Effector memory CD4-positive, alpha-beta T cell (primary cell): ENCODE results near the gene ARHGAP5.
"Not testable (repeated sequence)": the region's sequence is repeated elsewhere in the genome, so short reads cannot be mapped to it uniquely, and the experiment has no call there.

ENCODE experiments used
- DNase-seq, 3 donors: peaks; one replicate each; pipeline ENCODE4 v3.0.0-alpha.2; 2020
- H3K27ac ChIP-seq: 2 replicates; pipeline ENCODE4 v1.7.0; 2013; ENCODE audit warnings: mild to moderate bottlenecking, low read length, moderate library complexity; ENCODE audit not compliant: insufficient read depth, poor library complexity, severe bottlenecking
- H3K27me3 ChIP-seq: replicated peaks from 2 replicates; pipeline ENCODE4 v1.7.0; 2013; ENCODE audit warnings: mild to moderate bottlenecking, low read length; ENCODE audit not compliant: insufficient read depth, control insufficient read depth, poor library complexity, severe bottlenecking
- H3K36me3 ChIP-seq: 2 replicates; pipeline ENCODE4 v1.7.0; 2013; ENCODE audit warnings: mild to moderate bottlenecking, low read length, moderate library complexity; ENCODE audit not compliant: control insufficient read depth, insufficient read depth
- H3K4me1 ChIP-seq: 2 replicates; pipeline ENCODE4 v1.7.0; 2013; ENCODE audit warnings: low read length, mild to moderate bottlenecking; ENCODE audit not compliant: control insufficient read depth, insufficient read depth, poor library complexity, severe bottlenecking
- H3K4me3 ChIP-seq: 2 replicates; pipeline ENCODE4 v1.7.0; 2013; ENCODE audit warnings: low read length, low read depth, mild to moderate bottlenecking; ENCODE audit not compliant: insufficient read depth, poor library complexity, severe bottlenecking
- H3K9me3 ChIP-seq: 2 replicates; pipeline ENCODE4 v1.7.0; 2013; ENCODE audit warnings: mild to moderate bottlenecking, low read length, moderate library complexity; ENCODE audit not compliant: control insufficient read depth

The ARHGAP5 gene

GRCh38 chr14:32131689-32132088, 54.6 kb downstream of the ARHGAP5 start:
- not testable (repeated sequence) for H3K9me3 ChIP-seq, H3K27me3 ChIP-seq, H3K4me3 ChIP-seq, DNase-seq, H3K36me3 ChIP-seq, H3K4me1 ChIP-seq, H3K27ac ChIP-seq

DNA sequence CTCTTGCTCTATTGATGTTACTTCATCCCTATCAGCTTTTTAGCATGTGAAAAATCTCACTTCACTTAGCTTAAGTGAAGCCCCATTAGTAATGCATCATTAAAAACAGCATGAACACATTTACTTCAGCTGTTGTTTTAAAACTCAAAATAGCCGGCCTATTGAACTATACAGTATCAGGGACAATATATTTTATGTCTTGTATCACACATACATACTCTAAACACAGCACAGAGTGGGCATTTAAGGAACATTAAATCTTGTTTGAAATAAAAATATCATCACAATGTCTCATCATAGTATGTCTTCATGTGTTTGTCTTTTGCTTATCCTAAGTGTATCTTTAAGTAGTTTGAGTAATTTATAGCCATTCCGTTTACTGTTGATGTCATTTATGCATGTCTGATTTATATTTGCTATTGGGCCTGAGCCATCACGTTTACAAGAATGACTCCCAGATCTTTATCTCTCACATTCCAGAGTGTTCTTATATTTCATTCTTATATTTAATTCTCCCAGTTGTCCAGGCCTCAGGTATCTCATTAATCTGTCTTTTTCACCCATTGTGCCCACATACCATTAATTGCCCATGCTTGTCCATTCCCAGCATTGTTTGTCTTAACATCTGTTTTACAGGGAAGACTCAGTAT, 57.5 kb downstream of the ARHGAP5 start:
- Histone ChIP-seq H3K36me3 (no peaks in the 10 kb centered on the region), H3K27me3 (no peaks in the 10 kb centered on the region), H3K9me3 (no peaks in the 10 kb centered on the region), H3K27ac (no peak overlapping the region), H3K4me3 (no peak overlapping the region), H3K4me1 (no peaks in the 10 kb centered on the region)
- DNase-seq, result no peak

DNA sequence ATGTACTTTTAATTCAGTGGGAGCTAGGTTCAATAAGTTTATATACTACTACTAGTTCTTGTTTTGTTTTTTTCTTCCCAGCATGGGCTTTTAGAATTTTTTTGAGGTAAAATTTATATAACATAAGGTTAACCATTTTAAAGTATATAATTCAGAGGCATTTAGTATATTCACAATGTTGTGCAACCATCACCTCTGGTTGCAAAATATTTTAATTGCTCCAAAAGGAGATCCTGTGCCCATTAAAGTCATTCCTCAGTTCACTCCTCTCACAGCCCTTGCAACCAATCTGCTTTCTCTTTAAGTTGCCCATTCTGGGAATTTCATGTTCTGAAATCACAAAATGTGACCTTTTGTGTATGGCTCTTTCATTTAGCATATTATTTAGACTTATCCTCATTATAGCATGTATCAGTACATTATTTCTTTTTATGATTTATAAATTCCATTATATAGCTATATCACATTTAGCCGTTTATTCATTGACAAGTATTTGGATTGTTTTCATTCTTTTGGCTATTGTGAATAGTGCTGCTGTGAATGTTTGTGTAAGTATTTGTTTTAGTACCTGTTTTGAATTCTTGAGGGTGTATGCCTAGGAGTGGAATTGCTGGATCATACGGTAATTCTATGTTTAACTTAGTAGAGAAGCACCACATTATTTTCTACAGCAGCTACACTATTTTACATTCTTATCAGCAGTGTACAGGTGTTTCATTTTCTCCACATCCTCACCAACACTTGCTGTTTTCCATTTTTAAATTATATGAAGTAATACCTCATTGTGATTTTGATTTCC, 59.1 kb downstream of the ARHGAP5 start:
- Histone ChIP-seq H3K9me3 (no peaks in the 10 kb centered on the region), H3K4me3 (no peak overlapping the region), H3K27ac (no peak overlapping the region), H3K27me3 (no peaks in the 10 kb centered on the region), H3K4me1 (no peaks in the 10 kb centered on the region), H3K36me3 (no peaks in the 10 kb centered on the region)
- DNase-seq, result no peak

- Histone ChIP-seq H3K27ac (no peak overlapping the region), H3K27me3 (no peaks in the 10 kb centered on the region), H3K4me3 (no peak overlapping the region), H3K9me3 (no peaks in the 10 kb centered on the region), H3K4me1 (no peaks in the 10 kb centered on the region), H3K36me3 (no peaks in the 10 kb centered on the region)
- DNase-seq, result no peak
Observed at GRCh38 chr14:32137313-32137712, 60.2 kb downstream of the ARHGAP5 start.

DNA sequence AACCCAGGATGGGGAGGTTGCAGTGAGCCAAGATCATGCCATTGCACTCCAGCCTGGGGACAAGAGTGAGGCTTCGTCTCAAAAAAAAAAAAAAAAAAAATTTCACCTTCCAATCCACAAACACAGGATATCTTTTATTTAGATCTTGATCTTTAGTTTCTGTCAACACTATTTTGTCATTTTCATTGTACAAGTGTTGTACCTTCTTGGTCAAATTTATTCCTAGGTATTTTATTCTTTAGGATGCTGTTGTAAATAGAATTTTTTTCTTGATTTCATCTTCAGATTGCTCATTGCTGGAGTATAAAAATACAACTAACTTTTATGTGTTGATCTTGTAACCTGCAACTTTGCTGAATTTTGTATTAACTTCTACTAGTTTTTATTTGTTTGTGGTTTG, 60.8 kb downstream of the ARHGAP5 start:
- no peaks in the 10 kb centered on the region for H3K9me3 ChIP-seq
- no peak overlapping the region for H3K4me3 ChIP-seq
- no peak for DNase-seq
- peaks cover 5% of the 10 kb centered on the region for H3K36me3 ChIP-seq
- H3K27me3 ChIP-seq, result no peaks in the 10 kb centered on the region
- H3K4me1 ChIP-seq, result no peaks in the 10 kb centered on the region
- no peak overlapping the region for H3K27ac ChIP-seq

GRCh38 chr14:32142341-32142740, 65.2 kb downstream of the ARHGAP5 start:
- H3K4me3 ChIP-seq, result no peak overlapping the region
- H3K9me3 ChIP-seq, result no peaks in the 10 kb centered on the region
- no peaks in the 10 kb centered on the region for H3K27me3 ChIP-seq
- DNase-seq, result no peak
- H3K27ac ChIP-seq, result no peak overlapping the region
- no peaks in the 10 kb centered on the region for H3K4me1 ChIP-seq
- H3K36me3 ChIP-seq, result peaks cover 18% of the 10 kb centered on the region

- H3K27ac ChIP-seq, result no peak overlapping the region
- H3K27me3 ChIP-seq, result no peaks in the 10 kb centered on the region
- DNase-seq, result no peak
- no peaks in the 10 kb centered on the region for H3K4me1 ChIP-seq
- H3K36me3 ChIP-seq, result peaks cover 21% of the 10 kb centered on the region
- H3K9me3 ChIP-seq, result no peaks in the 10 kb centered on the region
- no peak overlapping the region for H3K4me3 ChIP-seq
Observed at GRCh38 chr14:32142754-32143437, 65.8 kb downstream of the ARHGAP5 start.

GRCh38 chr14:32150392-32150791, 73.3 kb downstream of the ARHGAP5 start:
- no peak overlapping the region for H3K4me3 ChIP-seq
- no peaks in the 10 kb centered on the region for H3K4me1 ChIP-seq
- H3K27me3 ChIP-seq, result no peaks in the 10 kb centered on the region
- no peaks in the 10 kb centered on the region for H3K9me3 ChIP-seq
- H3K36me3 ChIP-seq, result peaks cover 51% of the 10 kb centered on the region
- no peak for DNase-seq
- no peak overlapping the region for H3K27ac ChIP-seq

DNA sequence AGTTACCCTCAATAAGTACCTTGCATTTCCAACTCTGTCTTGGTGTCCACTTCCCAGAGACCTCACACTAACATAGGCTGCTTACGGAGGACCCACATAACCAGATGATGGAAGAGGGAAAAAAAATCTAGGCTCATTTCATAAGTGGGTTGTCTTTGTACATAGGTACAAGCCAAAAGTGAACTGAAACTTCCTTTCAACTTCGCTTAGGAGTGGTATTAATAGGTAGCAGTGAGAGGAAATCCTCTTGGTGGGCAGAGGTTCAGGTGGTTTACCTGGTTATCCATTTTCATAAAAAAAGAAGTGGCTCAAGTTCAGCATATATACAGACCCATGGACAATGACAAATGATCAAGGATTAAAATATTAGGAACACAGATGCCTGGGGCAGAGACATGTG, 88.9 kb downstream of the ARHGAP5 start:
- Histone ChIP-seq H3K36me3 (no peaks in the 10 kb centered on the region), H3K9me3 (no peaks in the 10 kb centered on the region), H3K4me3 (no peak overlapping the region), H3K27ac (no peak overlapping the region), H3K4me1 (no peaks in the 10 kb centered on the region), H3K27me3 (no peaks in the 10 kb centered on the region)
- DNase-seq, result no peak

DNA sequence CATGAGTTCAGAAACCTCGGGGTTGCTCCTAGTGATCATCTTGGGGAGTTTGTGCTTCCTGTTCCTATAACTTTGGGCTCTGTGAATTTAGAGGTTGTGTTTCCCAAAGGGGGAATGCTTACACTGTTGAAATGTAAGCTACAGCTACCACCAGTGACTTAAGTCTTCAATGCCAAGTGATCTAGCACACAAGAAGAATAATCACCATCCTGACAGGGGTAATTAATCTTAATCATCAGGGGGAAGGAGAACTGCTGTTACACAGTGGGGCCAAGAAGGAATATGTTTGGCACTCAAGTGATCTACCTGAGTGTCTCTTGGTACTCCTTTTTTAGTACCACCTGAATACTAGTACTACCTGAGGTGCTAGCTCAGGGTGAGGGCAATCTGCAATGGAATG, 89.8 kb downstream of the ARHGAP5 start:
- H3K4me1 ChIP-seq, result no peaks in the 10 kb centered on the region
- H3K27ac ChIP-seq, result no peak overlapping the region
- H3K36me3 ChIP-seq, result no peaks in the 10 kb centered on the region
- no peak for DNase-seq
- no peaks in the 10 kb centered on the region for H3K27me3 ChIP-seq
- no peak overlapping the region for H3K4me3 ChIP-seq
- H3K9me3 ChIP-seq, result no peaks in the 10 kb centered on the region
